Thyroid gland (tissue), 4 donors: ENCODE results near the gene HLA-C.

Experiments used
- POLR2A ChIP-seq, 2 donors: fragments of 450-650 bp; IDR thresholded peaks; one replicate each; pipeline ENCODE4 v1.6.1; 2017; ENCODE audit warnings: antibody characterized with exemption in 2 of 2, mild to moderate bottlenecking in 2 of 2, moderate library complexity in 1 of 2
- TF ChIP-seq, protein P1 (sequence below), 6 experiments: fragments of 200-600 bp in 3 of 6; fragments of 450-650 bp in 3 of 6; sonication (generic) in 3 of 6; IDR thresholded peaks; one replicate each; pipeline ENCODE4 v1.5.1; 2016 to 2019; ENCODE audit warnings: antibody characterized with exemption in 6 of 6, mild to moderate bottlenecking in 2 of 6, inconsistent platforms in 1 of 6, moderate library complexity in 1 of 6

DNA sequence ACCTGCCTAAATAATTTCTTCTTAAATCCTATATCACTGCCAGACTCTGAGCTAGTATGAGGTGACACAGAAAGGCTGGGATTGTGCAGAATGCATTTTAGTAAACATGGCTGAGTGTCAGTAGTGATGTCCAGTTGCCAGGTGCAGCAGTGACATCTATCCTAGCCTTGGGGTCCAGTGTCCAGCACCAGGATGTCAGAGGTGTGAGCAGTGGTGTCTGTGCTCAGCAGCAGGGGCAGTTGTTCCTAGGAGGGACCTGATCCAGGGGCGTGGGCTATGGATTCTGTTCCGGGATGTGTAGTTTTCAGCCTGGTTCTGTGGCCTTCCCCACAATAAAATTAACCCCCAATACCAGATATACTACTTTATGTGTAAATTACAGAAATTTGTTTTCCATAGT, 6.0 kb downstream of the HLA-C start:
- TF ChIP-seq, protein P1, sequence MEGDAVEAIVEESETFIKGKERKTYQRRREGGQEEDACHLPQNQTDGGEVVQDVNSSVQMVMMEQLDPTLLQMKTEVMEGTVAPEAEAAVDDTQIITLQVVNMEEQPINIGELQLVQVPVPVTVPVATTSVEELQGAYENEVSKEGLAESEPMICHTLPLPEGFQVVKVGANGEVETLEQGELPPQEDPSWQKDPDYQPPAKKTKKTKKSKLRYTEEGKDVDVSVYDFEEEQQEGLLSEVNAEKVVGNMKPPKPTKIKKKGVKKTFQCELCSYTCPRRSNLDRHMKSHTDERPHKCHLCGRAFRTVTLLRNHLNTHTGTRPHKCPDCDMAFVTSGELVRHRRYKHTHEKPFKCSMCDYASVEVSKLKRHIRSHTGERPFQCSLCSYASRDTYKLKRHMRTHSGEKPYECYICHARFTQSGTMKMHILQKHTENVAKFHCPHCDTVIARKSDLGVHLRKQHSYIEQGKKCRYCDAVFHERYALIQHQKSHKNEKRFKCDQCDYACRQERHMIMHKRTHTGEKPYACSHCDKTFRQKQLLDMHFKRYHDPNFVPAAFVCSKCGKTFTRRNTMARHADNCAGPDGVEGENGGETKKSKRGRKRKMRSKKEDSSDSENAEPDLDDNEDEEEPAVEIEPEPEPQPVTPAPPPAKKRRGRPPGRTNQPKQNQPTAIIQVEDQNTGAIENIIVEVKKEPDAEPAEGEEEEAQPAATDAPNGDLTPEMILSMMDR (IDR thresholded peaks at IDR 0.05) = no peak
- TF ChIP-seq POLR2A (IDR thresholded peaks at IDR 0.05) = no peak
